B cell (primary cell): ENCODE measurements around the gene PUS10. TPM values are rescaled to one million over a fixed set of nuclear protein-coding genes. Genes with fewer than 3 reads are reported as not detected.
A peak's percentile ranks its signal among the peaks of the same experiment; 100 is the strongest.
"Not testable (repeated sequence)": the region's sequence is repeated elsewhere in the genome, so short reads cannot be mapped to it uniquely, and the experiment has no call there.

Source experiments
- ATAC-seq: fragments of 200-7000 bp; cut with Tn5 transposase; one replicate; pipeline ENCODE4 v1.10.0; 2021; ENCODE audit warnings: low read depth, mild to moderate bottlenecking, moderate number of reproducible peaks, moderate library complexity
- CTCF ChIA-PET: fragments of 350-600 bp; sonication (Branson Sonifier 250); formaldehyde crosslinking; loops from one replicate; lab custom pipeline; 2021; ENCODE audit warnings: antibody characterized with exemption, inconsistent platforms; lab: Charles Lee
- POLR2A ChIA-PET: fragments of 350-600 bp; sonication (Branson Sonifier 250); formaldehyde crosslinking; loops from one replicate; lab custom pipeline; 2021; ENCODE audit warnings: antibody characterized with exemption; lab: Charles Lee
- DNase-seq: peaks from one replicate; pipeline ENCODE4 v3.0.0; 2013
- H2AFZ ChIP-seq: 2 replicates; pipeline ENCODE4 v1.6.1; 2012; ENCODE audit warnings: mild to moderate bottlenecking, low read depth, low read length; ENCODE audit not compliant: insufficient read depth, poor library complexity, severe bottlenecking
- H3K27ac ChIP-seq, 2 donors: 1 replicate in 1 of 2; 2 replicates in 1 of 2; pipeline ENCODE4 v1.5.1; 2012 to 2013; ENCODE audit warnings: low read length in 2 of 2, mild to moderate bottlenecking in 2 of 2, moderate library complexity in 1 of 2
- H3K27me3 ChIP-seq, 4 experiments: fragments of 200-600 bp in 1 of 4; sonication (generic) in 1 of 4; replicated peaks in 1 of 4; 1 replicate in 2 of 4; 2 replicates in 2 of 4; pipeline versions ENCODE4 v1.6.1 to v1.7.0; 2013 to 2016; ENCODE audit warnings: low read length in 3 of 4, mild to moderate bottlenecking in 2 of 4, mixed read lengths in 1 of 4, moderate library complexity in 1 of 4; ENCODE audit not compliant: insufficient read depth in 4 of 4, control insufficient read depth in 3 of 4; ENCODE audit errors: control extremely low read depth in 1 of 4
- H3K36me3 ChIP-seq, 2 experiments: replicated peaks in 1 of 2; 1 replicate in 1 of 2; 2 replicates in 1 of 2; pipeline versions ENCODE4 v1.6.1 to v1.7.1; 2013; ENCODE audit warnings: low read length in 1 of 2; ENCODE audit not compliant: insufficient read depth in 2 of 2, control insufficient read depth in 1 of 2; ENCODE audit errors: control extremely low read depth in 1 of 2, extremely low read depth in 1 of 2
- H3K4me1 ChIP-seq, 2 donors: fragments of 200-600 bp in 1 of 2; sonication (generic) in 1 of 2; 1 replicate in 1 of 2; 2 replicates in 1 of 2; pipeline versions ENCODE4 v1.5.1 to v1.6.1; 2013 to 2017; ENCODE audit warnings: low read length in 2 of 2; ENCODE audit not compliant: control insufficient read depth in 2 of 2, insufficient read depth in 2 of 2
- H3K4me2 ChIP-seq: replicated peaks from 2 replicates; pipeline ENCODE3; 2012; ENCODE audit warnings: mild to moderate bottlenecking, low read depth, low read length; ENCODE audit not compliant: poor library complexity, severe bottlenecking
- H3K4me3 ChIP-seq, 5 experiments: fragments of 200-600 bp in 1 of 5; sonication (generic) in 1 of 5; 1 replicate in 3 of 5; 2 replicates in 2 of 5; pipeline versions ENCODE4 v1.5.1 to v1.7.0; 2011 to 2016; ENCODE audit warnings: low read length in 4 of 5, mild to moderate bottlenecking in 4 of 5, low read depth in 2 of 5, control low read depth in 1 of 5, moderate library complexity in 1 of 5; ENCODE audit not compliant: insufficient read depth in 1 of 5; ENCODE audit errors: control extremely low read depth in 1 of 5, extremely low read depth in 1 of 5
- H3K79me2 ChIP-seq: fragments of 200-600 bp; sonication (generic); one replicate; pipeline ENCODE4 v1.6.0; 2016; ENCODE audit warnings: low read length; ENCODE audit not compliant: control insufficient read depth, insufficient read depth
- H3K9ac ChIP-seq: fragments of 200-600 bp; sonication (generic); 2 replicates; pipeline ENCODE4 v1.6.1; 2017; ENCODE audit warnings: mild to moderate bottlenecking, low read length, moderate library complexity
- H3K9me3 ChIP-seq, 3 donors: one replicate each; pipeline versions ENCODE4 v1.6.1 to v1.7.1; 2013; ENCODE audit warnings: low read length in 2 of 3; ENCODE audit not compliant: control insufficient read depth in 2 of 3, insufficient read depth in 1 of 3; ENCODE audit errors: control extremely low read depth in 1 of 3
- H4K20me1 ChIP-seq: 2 replicates; pipeline ENCODE4 v1.6.0; 2012; ENCODE audit warnings: mild to moderate bottlenecking, low read length; ENCODE audit not compliant: insufficient read depth, control insufficient read depth, poor library complexity, severe bottlenecking
- H3K27ac Mint-ChIP-seq: one replicate; pipeline ENCODE4 v1.8.0; 2021; ENCODE audit warnings: mixed read lengths
- H3K27me3 Mint-ChIP-seq: one replicate; pipeline ENCODE4 v1.8.0; 2021; ENCODE audit warnings: mixed read lengths
- H3K4me1 Mint-ChIP-seq: one replicate; pipeline ENCODE4 v1.8.0; 2021; ENCODE audit warnings: mixed read lengths
- H3K4me3 Mint-ChIP-seq: one replicate; pipeline ENCODE4 v1.8.0; 2021; ENCODE audit warnings: mixed read lengths
- H3K9me3 Mint-ChIP-seq: one replicate; pipeline ENCODE4 v1.8.0; 2022; ENCODE audit warnings: mixed read lengths; ENCODE audit not compliant: insufficient read depth
- EZH2 ChIP-seq: IDR thresholded peaks from 2 replicates; pipeline ENCODE4 v1.6.1; 2012; ENCODE audit warnings: borderline replicate concordance, low read depth, mild to moderate bottlenecking, moderate library complexity, low read length; ENCODE audit not compliant: insufficient read depth, poor library complexity, severe bottlenecking
- WGBS: methylation state at CpG from one replicate; pipeline ENCODE4 v1.1.5; 2013; ENCODE audit warnings: missing lambda C conversion rate; ENCODE audit not compliant: insufficient coverage; 5-methylcytosine and 5-hydroxymethylcytosine counted together
- intact Hi-C: fragments of 100-400 bp; cut with micrococcal nuclease; formaldehyde crosslinking; loops from one replicate; pipeline ENCODE4 v1.10.0; 2022
- polyA plus RNA-seq: library from polyadenylated mRNA; depleted of rRNA; stranded (reverse); fragments of >200 nt; gene quantifications from 2 replicates; pipeline ENCODE4 v1.2.3, GENCODE V29; 2012
- total RNA-seq, 2 donors: library from RNA; stranded (reverse); fragments of 120-200 nt in 1 of 2; gene quantifications; 1 replicate in 1 of 2; 2 replicates in 1 of 2; pipeline versions ENCODE4 v1.2.3 to v1.2.4, GENCODE V29; 2013 to 2022
- TF ChIP-seq, protein P1 (sequence below): fragments of 200-600 bp; IDR thresholded peaks from one replicate; pipeline ENCODE4 v1.8.0; 2022; ENCODE audit warnings: antibody characterized with exemption, mild to moderate bottlenecking

PUS10 gene
- total and polyA plus RNA-seq, 2 donors (not counting 1 experiment from before 2014, with no cell fraction given): 3.2 to 7.1 TPM

DNA sequence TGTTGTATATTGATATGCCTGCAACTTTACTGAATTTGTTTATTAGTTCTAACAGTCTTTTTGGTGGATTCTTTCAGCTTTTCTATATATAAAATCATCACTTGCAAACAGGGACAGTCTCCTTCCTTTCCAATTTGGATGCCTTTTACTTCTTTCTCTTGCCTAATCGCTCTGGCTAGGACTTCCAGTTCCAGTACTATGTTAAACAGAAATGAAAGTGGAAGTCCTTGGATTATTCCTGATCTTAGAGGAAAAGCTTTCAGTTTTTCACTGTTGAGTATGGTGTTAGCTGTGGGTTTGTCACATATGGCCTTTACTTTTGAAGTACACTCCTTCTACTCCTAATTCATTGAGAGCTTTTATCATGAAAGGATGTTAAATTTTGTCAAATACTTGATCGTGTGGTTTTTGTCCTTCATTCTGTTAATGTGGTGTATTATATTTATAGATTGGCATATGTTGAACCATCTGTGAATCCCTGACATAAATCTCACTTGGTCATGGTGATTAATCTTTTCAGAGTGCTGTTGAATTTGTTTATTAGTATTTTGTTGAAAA lies 83.8 kb downstream of the PUS10 start:
- Histone ChIP-seq H2AFZ (no peak overlapping the region), H3K27ac (peak overlapping the region in 1 of 2 donors; percentile 48), H3K9ac (no peak overlapping the region), H3K79me2 (peaks cover 17% of the 10 kb centered on the region), H3K36me3 (peaks cover 21 to 46% of the 10 kb centered on the region in 2 experiments), H3K4me3 (no peak overlapping the region), H3K4me2 (no peak overlapping the region), H4K20me1 (peaks cover 5% of the 10 kb centered on the region), H3K4me1 (peaks cover 2 to 7% of the 10 kb centered on the region in 2 donors), H3K27me3 (no peaks in the 10 kb centered on the region), H3K9me3 (peaks cover 2 to 5% (median 5%) of the 10 kb centered on the region in 3 donors)
- intact Hi-C loops: loop anchor here (5.0 kb wide), 2 partner anchors 33 to 37 kb away; no protein-coding TSS in a partner anchor
- DNase-seq: no peak
- ATAC-seq: no peak
- Mint-ChIP-seq H3K27me3 (no peaks in the 10 kb centered on the region), H3K4me3 (no peak overlapping the region), H3K9me3 (peaks cover 5% of the 10 kb centered on the region), H3K4me1 (peaks cover 53% of the 10 kb centered on the region), H3K27ac (peak overlapping the region; percentile 57)
- no CpG with 5 or more reads among the region's 2 CpGs for WGBS
- POLR2A ChIA-PET: no interaction called here
- TF ChIP-seq EZH2: no peak
- TF ChIP-seq, protein P1, sequence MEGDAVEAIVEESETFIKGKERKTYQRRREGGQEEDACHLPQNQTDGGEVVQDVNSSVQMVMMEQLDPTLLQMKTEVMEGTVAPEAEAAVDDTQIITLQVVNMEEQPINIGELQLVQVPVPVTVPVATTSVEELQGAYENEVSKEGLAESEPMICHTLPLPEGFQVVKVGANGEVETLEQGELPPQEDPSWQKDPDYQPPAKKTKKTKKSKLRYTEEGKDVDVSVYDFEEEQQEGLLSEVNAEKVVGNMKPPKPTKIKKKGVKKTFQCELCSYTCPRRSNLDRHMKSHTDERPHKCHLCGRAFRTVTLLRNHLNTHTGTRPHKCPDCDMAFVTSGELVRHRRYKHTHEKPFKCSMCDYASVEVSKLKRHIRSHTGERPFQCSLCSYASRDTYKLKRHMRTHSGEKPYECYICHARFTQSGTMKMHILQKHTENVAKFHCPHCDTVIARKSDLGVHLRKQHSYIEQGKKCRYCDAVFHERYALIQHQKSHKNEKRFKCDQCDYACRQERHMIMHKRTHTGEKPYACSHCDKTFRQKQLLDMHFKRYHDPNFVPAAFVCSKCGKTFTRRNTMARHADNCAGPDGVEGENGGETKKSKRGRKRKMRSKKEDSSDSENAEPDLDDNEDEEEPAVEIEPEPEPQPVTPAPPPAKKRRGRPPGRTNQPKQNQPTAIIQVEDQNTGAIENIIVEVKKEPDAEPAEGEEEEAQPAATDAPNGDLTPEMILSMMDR: no peak
- CTCF ChIA-PET: interaction anchor here (1.2 to 1.3 kb wide), 2 partner anchors 30 to 65 kb away, joined by 3 read pairs; no protein-coding TSS in a partner anchor

DNA sequence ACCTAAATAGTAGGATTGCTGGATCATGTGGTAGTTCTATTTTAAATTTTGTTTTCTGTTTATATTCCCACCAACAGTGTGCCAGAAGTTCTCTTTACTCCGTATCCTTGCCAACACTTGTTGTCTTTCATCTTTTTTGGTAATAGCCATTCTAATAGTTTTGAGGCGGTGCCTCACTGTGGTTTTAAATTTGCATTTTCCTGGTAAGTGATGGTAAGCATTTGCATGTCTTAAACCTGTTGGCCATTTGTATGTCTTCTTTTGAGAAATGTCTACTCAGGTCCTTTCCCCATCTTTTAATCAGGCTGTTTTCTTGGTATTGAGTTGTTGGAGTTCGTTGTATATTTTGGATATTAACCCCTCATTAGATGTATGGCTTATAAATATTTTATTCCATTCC lies 85.1 kb downstream of the PUS10 start:
- Histone ChIP-seq H2AFZ (no peak overlapping the region), H3K27ac (peak overlapping the region in 1 of 2 donors; percentile 35), H3K27me3 (no peaks in the 10 kb centered on the region), H3K4me1 (peaks cover 2 to 7% of the 10 kb centered on the region in 2 donors), H3K9ac (no peak overlapping the region), H3K4me2 (no peak overlapping the region), H4K20me1 (peaks cover 5% of the 10 kb centered on the region), H3K9me3 (peaks cover 2 to 5% (median 5%) of the 10 kb centered on the region in 3 donors), H3K4me3 (no peak overlapping the region), H3K79me2 (peaks cover 17% of the 10 kb centered on the region), H3K36me3 (peaks cover 14 to 46% of the 10 kb centered on the region in 2 experiments)
- ChIA-PET CTCF (interaction anchor here (0.9 to 1.0 kb wide), 2 partner anchors 33 to 115 kb away, joined by 3 read pairs; no protein-coding TSS in a partner anchor), POLR2A (no interaction called here)
- no peaks in the 10 kb centered on the region for H3K27me3 Mint-ChIP-seq
- H3K27ac Mint-ChIP-seq: peak overlapping the region; percentile 16
- peaks cover 5% of the 10 kb centered on the region for H3K9me3 Mint-ChIP-seq
- intact Hi-C loops: loop anchor here (5.0 kb wide), 2 partner anchors 34 to 36 kb away; no protein-coding TSS in a partner anchor
- no CpG with 5 or more reads among the region's 3 CpGs for WGBS
- ATAC-seq (no peak), DNase-seq (no peak)
- TF ChIP-seq EZH2: no peak
- TF ChIP-seq, protein P1: no peak
- no peak overlapping the region for H3K4me3 Mint-ChIP-seq
- H3K4me1 Mint-ChIP-seq: peaks cover 48% of the 10 kb centered on the region

DNA sequence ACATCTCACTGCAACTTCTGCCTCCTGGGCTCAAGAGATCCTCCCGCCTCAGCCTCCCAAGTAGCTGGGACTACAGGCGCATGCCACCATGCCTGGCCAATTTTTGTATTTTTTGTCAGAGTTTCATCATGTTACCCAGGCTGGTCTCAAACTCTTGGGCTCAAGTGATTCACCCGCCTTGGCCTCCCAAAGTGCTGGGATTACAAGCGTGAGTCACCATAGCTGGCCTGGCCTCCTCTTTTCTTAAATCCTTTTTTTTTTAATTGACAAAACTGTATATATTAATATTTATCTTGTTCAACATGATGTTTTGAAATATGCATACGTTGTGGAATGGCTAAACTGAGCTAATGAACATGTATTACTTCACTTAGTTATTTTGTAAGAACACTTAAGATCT lies 86.0 kb downstream of the PUS10 start:
- POLR2A ChIA-PET: not testable (repeated sequence)
- H3K4me1 Mint-ChIP-seq: peaks cover 51% of the 10 kb centered on the region
- H3K27ac Mint-ChIP-seq: peak overlapping the region; percentile 68

More for the DNA sequence above, 86.0 kb downstream of the PUS10 start:
- peaks cover 26% of the 10 kb centered on the region for H3K79me2 ChIP-seq
- H3K9ac ChIP-seq, H3K4me2 ChIP-seq, H3K9me3 ChIP-seq, H4K20me1 ChIP-seq, ATAC-seq, H3K27ac ChIP-seq, H3K27me3 ChIP-seq, H2AFZ ChIP-seq, H3K4me3 Mint-ChIP-seq, H3K27me3 Mint-ChIP-seq, H3K9me3 Mint-ChIP-seq, DNase-seq, H3K4me3 ChIP-seq: not testable (repeated sequence)
- intact Hi-C loops: loop anchor here (5.0 kb wide), 2 partner anchors 35 kb away; no protein-coding TSS in a partner anchor
- CTCF ChIA-PET: interaction anchor here (0.9 kb wide), 1 partner anchor 34 kb away, joined by 3 read pairs; no protein-coding TSS in a partner anchor
- peaks cover 9 to 14% of the 10 kb centered on the region in 2 donors for H3K4me1 ChIP-seq
- peaks cover 12 to 46% of the 10 kb centered on the region in 2 experiments for H3K36me3 ChIP-seq
- WGBS: 95% methylated on average over 3 of the region's 5 CpGs
